OCI-LY3 (cell line): ENCODE measurements around the gene SNCA.

ENCODE experiments used
- H2AFZ ChIP-seq: fragments of 200-600, 300-600 bp; shearing (Covaris generic); 2 replicates; pipeline ENCODE4 v1.6.0; 2014; ENCODE audit warnings: antibody characterized with exemption, low read depth, low read length
- H3K27ac ChIP-seq: fragments of 200-600, 300-600 bp; sonication (generic); 2 replicates; pipeline ENCODE4 v1.5.1; 2014; ENCODE audit warnings: mild to moderate bottlenecking, low read length, moderate library complexity, mixed read lengths
- H3K27me3 ChIP-seq: fragments of 200-600, 300-600 bp; sonication (generic); 2 replicates; pipeline ENCODE4 v1.6.1; 2014; ENCODE audit warnings: low read depth, low read length, mixed read lengths
- H3K36me3 ChIP-seq: fragments of 200-600, 300-600 bp; sonication (generic); replicated peaks from 2 replicates; pipeline ENCODE3; 2014; ENCODE audit warnings: low read depth, low read length, mixed read lengths
- H3K4me1 ChIP-seq: fragments of 300-600, 200-600 bp; sonication (generic); 2 replicates; pipeline ENCODE4 v1.6.1; 2014; ENCODE audit warnings: low read length, mixed read lengths
- H3K4me2 ChIP-seq: fragments of 200-600, 300-600 bp; sonication (generic); 2 replicates; pipeline ENCODE4 v1.6.1; 2014; ENCODE audit warnings: low read length, mixed read lengths
- H3K4me3 ChIP-seq: fragments of 300-600, 200-600 bp; sonication (generic); 2 replicates; pipeline ENCODE4 v1.5.1; 2014; ENCODE audit warnings: antibody characterized with exemption, mild to moderate bottlenecking, low read length, moderate library complexity
- H3K79me2 ChIP-seq: fragments of 300-600, 200-600 bp; shearing (Covaris generic); 2 replicates; pipeline ENCODE4 v1.6.1; 2014; ENCODE audit warnings: mild to moderate bottlenecking, low read length, mixed read lengths
- H3K9ac ChIP-seq: fragments of 300-600, 200-600 bp; shearing (Covaris generic); 2 replicates; pipeline ENCODE4 v1.6.0; 2014; ENCODE audit warnings: mild to moderate bottlenecking, low read length, moderate library complexity
- H3K9me3 ChIP-seq: fragments of 200-600, 300-600 bp; shearing (Covaris generic); 2 replicates; pipeline ENCODE4 v1.6.1; 2014; ENCODE audit warnings: low read length, mixed read lengths; ENCODE audit not compliant: insufficient read depth
- H4K20me1 ChIP-seq: fragments of 200-600, 300-600 bp; sonication (generic); 2 replicates; pipeline ENCODE4 v1.6.1; 2016; ENCODE audit warnings: low read length, mixed read lengths; ENCODE audit not compliant: insufficient read depth
- CTCF ChIP-seq: fragments of 200-600, 300-600 bp; sonication (generic); IDR thresholded peaks from 2 replicates; pipeline ENCODE4 v1.5.1; 2014; ENCODE audit warnings: antibody characterized with exemption, low read length, low read depth
- EZH2phosphoT487 ChIP-seq: fragments of 200-600 bp; shearing (Covaris generic); IDR thresholded peaks from 2 replicates; pipeline ENCODE4 v1.6.1; 2018; ENCODE audit warnings: antibody characterized with exemption, mixed run types, low read depth

SNCA gene

GRCh38 chr4:89707467-89707866 lies 129.5 kb downstream of the SNCA start:
- Histone ChIP-seq H4K20me1 (no peaks in the 10 kb centered on the region), H3K4me1 (no peaks in the 10 kb centered on the region), H3K9me3 (no peaks in the 10 kb centered on the region), H3K9ac (no peak overlapping the region), H3K4me2 (no peak overlapping the region), H3K79me2 (no peaks in the 10 kb centered on the region), H2AFZ (no peak overlapping the region), H3K4me3 (no peak overlapping the region), H3K27ac (no peak overlapping the region), H3K27me3 (no peaks in the 10 kb centered on the region), H3K36me3 (no peaks in the 10 kb centered on the region)
- TF ChIP-seq EZH2phosphoT487 (no peak), CTCF (no peak)

GRCh38 chr4:89704651-89705395 lies 132.1 kb downstream of the SNCA start:
- Histone ChIP-seq H3K9me3 (no peaks in the 10 kb centered on the region), H3K27me3 (no peaks in the 10 kb centered on the region), H3K36me3 (no peaks in the 10 kb centered on the region), H3K9ac (no peak overlapping the region), H2AFZ (no peak overlapping the region), H3K79me2 (no peaks in the 10 kb centered on the region), H3K4me1 (no peaks in the 10 kb centered on the region), H3K4me3 (no peak overlapping the region), H3K4me2 (no peak overlapping the region), H4K20me1 (no peaks in the 10 kb centered on the region), H3K27ac (no peak overlapping the region)
- TF ChIP-seq EZH2phosphoT487 = no peak
- TF ChIP-seq CTCF = no peak

GRCh38 chr4:89703829-89704590 lies 133.0 kb downstream of the SNCA start:
- Histone ChIP-seq H3K9me3 (no peaks in the 10 kb centered on the region), H3K4me3 (no peak overlapping the region), H3K79me2 (no peaks in the 10 kb centered on the region), H3K36me3 (no peaks in the 10 kb centered on the region), H4K20me1 (no peaks in the 10 kb centered on the region), H3K9ac (no peak overlapping the region), H3K27me3 (no peaks in the 10 kb centered on the region), H3K27ac (no peak overlapping the region), H2AFZ (no peak overlapping the region), H3K4me2 (no peak overlapping the region), H3K4me1 (no peaks in the 10 kb centered on the region)
- TF ChIP-seq CTCF (no peak), EZH2phosphoT487 (no peak)

GRCh38 chr4:89700766-89701423 lies 136.1 kb downstream of the SNCA start:
- no peaks in the 10 kb centered on the region for H3K36me3 ChIP-seq
- H3K27ac ChIP-seq = no peak overlapping the region
- H3K4me1 ChIP-seq = no peaks in the 10 kb centered on the region
- H3K4me3 ChIP-seq = no peak overlapping the region
- no peaks in the 10 kb centered on the region for H3K27me3 ChIP-seq
- no peaks in the 10 kb centered on the region for H3K79me2 ChIP-seq
- H3K9ac ChIP-seq = no peak overlapping the region
- H3K4me2 ChIP-seq = no peak overlapping the region
- H4K20me1 ChIP-seq = no peaks in the 10 kb centered on the region
- H2AFZ ChIP-seq = no peak overlapping the region
- TF ChIP-seq CTCF (no peak), EZH2phosphoT487 (no peak)
- H3K9me3 ChIP-seq = no peaks in the 10 kb centered on the region
